Adrenal gland (tissue), 5 donors: ENCODE data around the gene SLC44A2.

Source experiments
- POLR2A ChIP-seq, 2 donors: fragments of 450-650 bp; IDR thresholded peaks; one replicate each; pipeline ENCODE4 v1.6.1; 2017; ENCODE audit warnings: antibody characterized with exemption in 2 of 2, mild to moderate bottlenecking in 2 of 2, moderate library complexity in 1 of 2
- TF ChIP-seq, protein P1 (sequence below), 6 experiments: fragments of 450-650 bp in 4 of 6; fragments of 200-600 bp in 2 of 6; sonication (generic) in 1 of 6; IDR thresholded peaks; 1 replicate in 5 of 6; 2 replicates in 1 of 6; pipeline versions ENCODE4 v1.5.1 to v1.8.0; 2016 to 2021; ENCODE audit warnings: antibody characterized with exemption in 6 of 6, mild to moderate bottlenecking in 2 of 6, moderate library complexity in 1 of 6
- donor health status: DM: no; HTN: no; CAD: no.

DNA sequence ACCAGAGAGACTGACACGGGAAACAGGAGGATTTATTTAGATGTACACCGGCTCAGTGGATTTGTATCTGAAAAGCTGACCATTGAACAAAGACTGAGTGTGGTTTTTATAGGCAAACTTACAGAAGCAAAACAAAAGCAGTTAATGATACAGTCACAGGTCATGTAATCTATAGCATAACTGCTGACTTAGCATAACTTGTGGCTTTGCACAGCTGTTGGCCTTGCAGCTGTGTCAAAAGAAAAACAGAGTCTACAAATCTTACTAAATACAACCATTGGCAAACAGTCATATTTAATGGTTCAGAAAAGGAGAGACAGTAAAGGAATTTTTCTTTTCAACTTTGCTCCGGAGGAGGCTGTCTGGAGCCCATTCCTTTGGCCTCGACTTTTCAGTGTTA lies 26.5 kb downstream of the SLC44A2 start:
- TF ChIP-seq POLR2A (IDR thresholded peaks at IDR 0.05), result no peak
- TF ChIP-seq, protein P1, sequence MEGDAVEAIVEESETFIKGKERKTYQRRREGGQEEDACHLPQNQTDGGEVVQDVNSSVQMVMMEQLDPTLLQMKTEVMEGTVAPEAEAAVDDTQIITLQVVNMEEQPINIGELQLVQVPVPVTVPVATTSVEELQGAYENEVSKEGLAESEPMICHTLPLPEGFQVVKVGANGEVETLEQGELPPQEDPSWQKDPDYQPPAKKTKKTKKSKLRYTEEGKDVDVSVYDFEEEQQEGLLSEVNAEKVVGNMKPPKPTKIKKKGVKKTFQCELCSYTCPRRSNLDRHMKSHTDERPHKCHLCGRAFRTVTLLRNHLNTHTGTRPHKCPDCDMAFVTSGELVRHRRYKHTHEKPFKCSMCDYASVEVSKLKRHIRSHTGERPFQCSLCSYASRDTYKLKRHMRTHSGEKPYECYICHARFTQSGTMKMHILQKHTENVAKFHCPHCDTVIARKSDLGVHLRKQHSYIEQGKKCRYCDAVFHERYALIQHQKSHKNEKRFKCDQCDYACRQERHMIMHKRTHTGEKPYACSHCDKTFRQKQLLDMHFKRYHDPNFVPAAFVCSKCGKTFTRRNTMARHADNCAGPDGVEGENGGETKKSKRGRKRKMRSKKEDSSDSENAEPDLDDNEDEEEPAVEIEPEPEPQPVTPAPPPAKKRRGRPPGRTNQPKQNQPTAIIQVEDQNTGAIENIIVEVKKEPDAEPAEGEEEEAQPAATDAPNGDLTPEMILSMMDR (IDR thresholded peaks at IDR 0.05), result no peak
